GM12801 (cell line): Measurements from ENCODE around the gene RAB11B.

ENCODE experiments used
- CTCF ChIP-seq: IDR thresholded peaks from one replicate; pipeline ENCODE4 v1.5.1; 2011; ENCODE audit warnings: control low read depth; ENCODE audit not compliant: insufficient read length; ENCODE audit errors: extremely low read depth

Gene RAB11B

DNA sequence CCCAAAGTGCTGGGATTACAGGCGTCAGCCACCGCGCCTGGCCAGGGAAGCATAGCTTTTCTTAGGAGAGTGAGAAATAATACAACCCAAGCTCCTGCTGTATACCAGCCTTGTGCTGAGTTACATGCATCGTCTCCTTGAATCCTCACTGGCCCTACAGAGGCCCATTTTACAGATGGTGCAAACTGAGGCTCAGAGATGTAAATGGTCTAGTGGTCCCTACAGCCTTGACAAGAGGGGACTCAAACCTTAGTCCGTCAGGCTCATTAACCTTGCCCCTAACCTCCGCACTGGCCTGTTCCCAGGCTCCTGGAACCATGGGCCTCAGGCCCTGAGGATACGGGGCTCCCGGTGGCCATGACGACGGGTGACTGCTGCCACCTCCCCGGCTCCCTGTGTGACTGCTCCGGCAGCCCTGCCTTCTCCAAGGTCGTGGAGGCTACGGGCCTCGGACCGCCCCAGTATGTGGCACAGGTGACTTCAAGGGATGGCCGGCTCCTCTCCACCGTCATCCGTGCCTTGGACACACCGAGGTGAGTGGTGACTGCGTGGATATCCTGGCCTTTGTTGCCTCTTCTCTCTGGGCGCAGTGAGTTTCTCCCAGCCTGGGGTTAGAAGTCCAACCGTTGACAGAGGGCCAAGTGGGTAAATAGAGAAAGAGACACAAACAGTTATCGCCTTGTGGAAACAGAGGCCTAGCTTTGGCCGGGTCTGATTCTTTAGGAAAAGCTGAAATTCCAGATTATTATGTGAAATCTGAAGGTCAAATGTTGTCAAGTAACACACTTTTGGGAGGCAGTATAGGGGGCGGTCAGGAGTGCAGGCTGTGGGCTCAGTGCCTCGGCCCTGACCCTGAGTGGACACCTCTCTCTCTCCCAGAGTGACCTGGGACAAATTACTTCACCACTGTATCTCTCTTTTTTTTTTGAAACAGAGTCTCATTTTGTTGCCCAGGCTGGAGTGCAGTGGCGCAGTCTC is 31.6 kb downstream of the RAB11B start:
- TF ChIP-seq CTCF, result no peak

GRCh38 chr19:8423817-8424223 is 33.7 kb downstream of the RAB11B start:
- no peak for TF ChIP-seq CTCF

DNA sequence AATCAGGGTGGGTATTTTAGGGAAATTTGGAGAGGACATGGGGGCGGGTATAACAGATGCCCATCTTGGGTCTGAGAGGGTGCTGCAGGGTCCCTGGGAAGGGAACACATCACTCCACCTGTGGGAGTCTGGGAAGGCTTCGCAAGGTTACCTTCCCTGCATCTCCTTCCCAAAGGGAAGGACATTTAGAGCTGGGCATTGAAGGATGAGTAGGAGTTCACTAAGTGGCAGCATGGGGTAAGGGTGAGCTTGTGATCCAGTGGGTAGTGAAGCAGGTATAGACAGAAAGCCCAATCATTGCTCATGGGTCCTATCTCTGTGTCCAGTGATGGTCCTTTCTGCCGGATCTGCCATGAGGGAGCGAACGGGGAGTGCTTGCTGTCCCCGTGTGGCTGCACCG is 36.1 kb downstream of the RAB11B start:
- no peak for TF ChIP-seq CTCF

GRCh38 chr19:8429044-8429443 is 38.9 kb downstream of the RAB11B start:
- TF ChIP-seq CTCF, result no peak

DNA sequence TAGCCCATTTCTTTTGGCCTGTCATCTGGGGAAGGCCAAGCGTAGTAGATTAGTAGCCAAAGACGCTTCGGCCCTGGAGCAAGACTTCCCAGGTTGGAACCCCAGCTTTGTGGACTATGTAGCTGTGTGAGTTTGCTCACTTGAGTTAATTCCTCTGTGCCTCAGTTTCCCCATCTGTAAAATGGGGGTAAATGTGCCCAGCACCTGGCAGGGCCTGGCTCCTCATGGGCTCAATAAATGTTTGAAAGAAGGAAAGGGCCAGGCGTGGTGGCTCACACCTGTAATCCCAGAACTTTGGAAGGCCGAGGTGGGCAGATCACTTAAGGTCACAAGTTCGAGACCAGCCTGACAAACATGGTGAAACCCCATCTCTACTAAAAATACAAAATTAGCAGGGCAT is 39.7 kb downstream of the RAB11B start:
- TF ChIP-seq CTCF, result no peak

- TF ChIP-seq CTCF, result no peak
Observed at GRCh38 chr19:8430650-8431049, 40.5 kb downstream of the RAB11B start.

DNA sequence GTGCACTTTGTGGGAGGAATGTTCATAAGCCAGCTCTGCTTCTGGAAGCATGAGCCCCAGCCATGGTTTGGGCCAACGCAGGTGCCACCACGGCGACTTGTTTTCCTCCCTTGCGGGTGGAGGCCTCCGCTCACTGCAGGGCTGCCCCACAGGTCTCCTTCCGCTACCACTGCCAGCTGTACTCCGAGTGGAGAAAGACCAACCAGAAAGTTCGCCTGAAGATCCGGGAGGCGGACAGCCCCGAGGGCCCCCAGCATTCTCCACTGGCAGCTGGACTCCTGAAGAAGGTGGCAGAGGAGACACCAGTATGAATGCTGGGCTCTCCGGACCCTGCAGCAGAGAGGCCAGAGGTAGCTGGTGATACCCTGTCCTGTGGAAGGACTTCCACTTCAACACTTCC is 48.1 kb downstream of the RAB11B start:
- no peak for TF ChIP-seq CTCF
